IMR-90 (cell line): ENCODE data around the gene ADAMTSL1. TPM values are rescaled to one million over a fixed set of nuclear protein-coding genes. Genes with fewer than 3 reads are reported as not detected.
A peak's percentile ranks its signal among the peaks of the same experiment; 100 is the strongest.

Source experiments
- ATAC-seq: fragments of 200-7000 bp; cut with Tn5 transposase; 2 replicates; pipeline ENCODE4 v1.9.1; 2020; ENCODE audit warnings: low read depth, mild to moderate bottlenecking, moderate library complexity
- BruUV-seq: library from RNA; stranded (reverse); fragments of 400-500 nt; replicated peaks from 2 replicates; lab custom pipeline; 2021; lab: Mats Ljungman, UMichigan
- CTCF ChIA-PET: fragments of 300-600 bp; formaldehyde crosslinking; extraction: SDS; loops from one replicate; lab custom pipeline; 2021; ENCODE audit warnings: antibody characterized with exemption; lab: Yijun Ruan, JAX
- POLR2A ChIA-PET: fragments of 300-600 bp; sonication (Branson Sonifier 250); formaldehyde crosslinking; loops from one replicate; lab custom pipeline; 2022; ENCODE audit warnings: antibody characterized with exemption; ENCODE audit not compliant: unreplicated experiment; lab: Charles Lee
- DNase-seq: peaks from one replicate; pipeline ENCODE4 v3.0.0; 2013
- H2AFZ ChIP-seq: replicated peaks from 2 replicates; pipeline ENCODE3; 2013; ENCODE audit warnings: low read length, mild to moderate bottlenecking; ENCODE audit not compliant: poor library complexity
- H2AK5ac ChIP-seq: 2 replicates; pipeline ENCODE4 v1.6.1; 2013; ENCODE audit warnings: low read depth, low read length, inconsistent platforms
- H2AK9ac ChIP-seq: replicated peaks from 2 replicates; pipeline ENCODE3; 2013; ENCODE audit warnings: mild to moderate bottlenecking, low read depth, low read length, moderate library complexity; ENCODE audit not compliant: poor library complexity
- H2BK120ac ChIP-seq: 2 replicates; pipeline ENCODE4 v1.6.1; 2013; ENCODE audit warnings: low read depth, low read length, inconsistent platforms
- H2BK15ac ChIP-seq: 3 replicates; pipeline ENCODE4 v1.6.1; 2013; ENCODE audit warnings: low read depth, low read length, inconsistent platforms
- H2BK20ac ChIP-seq: 2 replicates; pipeline ENCODE4 v1.6.1; 2013; ENCODE audit warnings: low read depth, mild to moderate bottlenecking, inconsistent platforms, low read length, moderate library complexity
- H2BK5ac ChIP-seq: 2 replicates; pipeline ENCODE4 v1.6.1; 2013; ENCODE audit warnings: mild to moderate bottlenecking, low read depth, low read length, inconsistent platforms; ENCODE audit not compliant: poor library complexity, severe bottlenecking
- H3K14ac ChIP-seq: replicated peaks from 2 replicates; pipeline ENCODE4 v1.6.1; 2013; ENCODE audit warnings: low read depth, low read length, inconsistent platforms
- H3K18ac ChIP-seq: 2 replicates; pipeline ENCODE4 v1.6.1; 2013; ENCODE audit warnings: low read depth, low read length, control low read depth
- H3K23ac ChIP-seq: 2 replicates; pipeline ENCODE4 v1.6.1; 2013; ENCODE audit warnings: low read depth, low read length, inconsistent platforms
- H3K27ac ChIP-seq: 2 replicates; pipeline ENCODE4 v1.5.1; 2013; ENCODE audit warnings: mild to moderate bottlenecking, control low read depth, low read length; ENCODE audit not compliant: insufficient read depth
- H3K27me3 ChIP-seq: 2 replicates; pipeline ENCODE4 v1.6.1; 2013; ENCODE audit warnings: low read length; ENCODE audit not compliant: control insufficient read depth, insufficient read depth
- H3K36me3 ChIP-seq: 2 replicates; pipeline ENCODE4 v1.6.1; 2013; ENCODE audit warnings: low read length, mixed read lengths; ENCODE audit not compliant: control insufficient read depth, insufficient read depth
- H3K4ac ChIP-seq: 2 replicates; pipeline ENCODE4 v1.6.1; 2013; ENCODE audit warnings: low read depth, low read length, inconsistent platforms
- H3K4me1 ChIP-seq: 2 replicates; pipeline ENCODE4 v1.6.1; 2013; ENCODE audit warnings: low read length, mixed read lengths; ENCODE audit not compliant: control insufficient read depth, insufficient read depth
- H3K4me2 ChIP-seq: 2 replicates; pipeline ENCODE4 v1.6.1; 2013; ENCODE audit warnings: low read depth, mild to moderate bottlenecking, control low read depth, low read length, moderate library complexity
- H3K4me3 ChIP-seq: 2 replicates; pipeline ENCODE4 v1.5.1; 2013; ENCODE audit warnings: low read depth, mild to moderate bottlenecking, control low read depth, low read length, moderate library complexity; ENCODE audit not compliant: insufficient read depth
- H3K56ac ChIP-seq: 2 replicates; pipeline ENCODE4 v1.6.1; 2013; ENCODE audit warnings: low read length, inconsistent platforms; ENCODE audit not compliant: insufficient read depth; ENCODE audit errors: extremely low read depth
- H3K79me1 ChIP-seq, 2 experiments: 2 replicates each; pipeline ENCODE4 v1.6.1; 2013; ENCODE audit warnings: low read length in 2 of 2, inconsistent platforms in 1 of 2, low read depth in 1 of 2
- H3K9ac ChIP-seq: 2 replicates; pipeline ENCODE4 v1.6.1; 2013; ENCODE audit warnings: low read depth, low read length, control low read depth
- H3K9me1 ChIP-seq: 2 replicates; pipeline ENCODE4 v1.6.1; 2013; ENCODE audit warnings: low read length, inconsistent platforms; ENCODE audit not compliant: insufficient read depth
- H3K9me3 ChIP-seq: 2 replicates; pipeline ENCODE4 v1.6.1; 2013; ENCODE audit warnings: low read length; ENCODE audit not compliant: control insufficient read depth, insufficient read depth
- H4K20me1 ChIP-seq: 2 replicates; pipeline ENCODE4 v1.6.1; 2013; ENCODE audit warnings: low read length, inconsistent platforms; ENCODE audit not compliant: insufficient read depth
- H4K5ac ChIP-seq: 2 replicates; pipeline ENCODE4 v1.6.1; 2013; ENCODE audit warnings: mild to moderate bottlenecking, low read depth, low read length, control low read depth
- H4K8ac ChIP-seq, 2 experiments: 2 replicates each; pipeline ENCODE4 v1.6.1; 2013; ENCODE audit warnings: low read depth in 2 of 2, low read length in 2 of 2, control low read depth in 1 of 2, inconsistent platforms in 1 of 2
- H4K91ac ChIP-seq: 2 replicates; pipeline ENCODE4 v1.6.1; 2013; ENCODE audit warnings: low read depth, low read length, inconsistent platforms; ENCODE audit not compliant: insufficient read depth
- BHLHE40 ChIP-seq: fragments of 150-350 bp; IDR thresholded peaks from 2 replicates; pipeline ENCODE4 v1.6.1; 2016; ENCODE audit warnings: mild to moderate bottlenecking, low read depth, low read length
- CHD1 ChIP-seq: IDR thresholded peaks from 2 replicates; pipeline ENCODE4 v1.6.1; 2012; ENCODE audit warnings: low read depth, low read length, improper control_type of control experiment
- MAFK ChIP-seq: IDR thresholded peaks from 2 replicates; pipeline ENCODE4 v1.6.1; 2012; ENCODE audit warnings: low read depth, low read length, improper control_type of control experiment
- MAZ ChIP-seq: IDR thresholded peaks from 2 replicates; pipeline ENCODE4 v1.6.1; 2012; ENCODE audit warnings: low read depth, mild to moderate bottlenecking, low read length, improper control_type of control experiment, moderate library complexity, borderline replicate concordance
- POLR2A ChIP-seq: IDR thresholded peaks from 2 replicates; pipeline ENCODE4 v1.6.1; 2012; ENCODE audit warnings: mild to moderate bottlenecking, low read depth, low read length
- RAD21 ChIP-seq: IDR thresholded peaks from 2 replicates; pipeline ENCODE4 v1.6.1; 2012; ENCODE audit warnings: low read length, improper control_type of control experiment
- RFX5 ChIP-seq: IDR thresholded peaks from 2 replicates; pipeline ENCODE4 v1.8.0; 2012; ENCODE audit warnings: low read depth, mild to moderate bottlenecking, low read length, moderate library complexity
- SMC3 ChIP-seq: fragments of 150-350 bp; IDR thresholded peaks from 2 replicates; pipeline ENCODE4 v1.6.1; 2016; ENCODE audit warnings: low read depth, mild to moderate bottlenecking, antibody characterized with exemption, low read length, moderate library complexity
- WGBS, 2 experiments: methylation state at CpG; one replicate each; pipeline versions ENCODE4 v1.1.5 to v1.1.7; 2013; ENCODE audit warnings: missing lambda C conversion rate in 2 of 2; ENCODE audit not compliant: insufficient read length in 1 of 2; ENCODE audit errors: extremely low coverage in 2 of 2; 5-methylcytosine and 5-hydroxymethylcytosine counted together
- dilution Hi-C: fragments of 300-500 bp; cut with HindIII; formaldehyde crosslinking; loops from one replicate; pipeline ENCODE4 v1.14.3; 2018; ENCODE audit warnings: low sequenced_read_pairs; ENCODE audit not compliant: unreplicated experiment
- in situ Hi-C: fragments of 300-500 bp; cut with MboI; formaldehyde crosslinking; loops from 3 replicates; pipeline ENCODE4 v1.14.3; 2019; ENCODE audit warnings: low sequenced_read_pairs, inconsistent platforms, mixed read lengths
- intact Hi-C: fragments of 100-400 bp; cut with micrococcal nuclease; formaldehyde crosslinking; loops from 2 replicates; pipeline ENCODE4 v1.10.0; 2022
- polyA plus RNA-seq, 3 experiments: library from polyadenylated mRNA; depleted of rRNA; stranded (reverse); fragments of >200 nt; gene quantifications; 2 replicates each; pipeline ENCODE4 v1.2.3, GENCODE V29; 2012; ENCODE audit warnings: low replicate concordance in 1 of 3
- total RNA-seq: library from RNA; depleted of rRNA; stranded (reverse); fragments of >200 nt; gene quantifications from 2 replicates; pipeline ENCODE4 v1.2.3, GENCODE V29; 2012
- TF ChIP-seq, protein P1 (sequence below): fragments of 150-350 bp; IDR thresholded peaks from 2 replicates; pipeline ENCODE4 v1.6.1; 2016; ENCODE audit warnings: low read depth, mild to moderate bottlenecking, low read length, moderate library complexity, borderline replicate concordance
- TF ChIP-seq, protein P2 (sequence below): conservative IDR thresholded peaks from 2 replicates; pipeline ENCODE4 v1.5.1; 2012; ENCODE audit warnings: mild to moderate bottlenecking, low read depth, low read length, improper control_type of control experiment

Gene ADAMTSL1
- total and polyA plus RNA-seq, 2 of the 4 experiments (the other 2 are of a cell fraction): 38.2 to 62.2 TPM

DNA sequence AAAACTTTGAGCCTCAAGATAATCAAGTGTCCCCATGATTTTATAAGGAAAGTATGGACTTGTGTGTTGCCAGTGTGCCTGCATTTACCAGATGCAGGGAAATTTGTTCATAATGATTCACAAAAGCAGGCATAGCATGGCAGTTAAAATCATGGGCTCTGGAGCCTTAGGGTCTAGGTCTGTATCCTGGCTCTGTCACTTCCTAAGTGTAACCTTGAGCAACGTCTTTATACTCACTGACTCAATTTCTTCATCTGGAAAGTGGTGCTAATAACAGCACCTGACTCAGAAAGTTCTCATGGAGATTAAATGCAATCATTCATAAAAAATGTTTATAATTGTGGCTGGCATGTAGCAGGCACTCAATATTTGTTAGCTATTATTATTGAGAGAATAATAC, 324.2 kb downstream of the ADAMTSL1 start:
- H3K4me3 ChIP-seq: no peak overlapping the region
- H3K27ac ChIP-seq: no peak overlapping the region
- dilution Hi-C loops (no loop called here), intact Hi-C loops (no loop called here), in situ Hi-C loops (no loop called here)
- no TSS peak for BruUV-seq
- no peaks in the 10 kb centered on the region for H3K36me3 ChIP-seq
- no peaks in the 10 kb centered on the region for H3K9me1 ChIP-seq
- ChIA-PET CTCF (no interaction called here), POLR2A (no interaction called here)
- H4K8ac ChIP-seq: no peak overlapping the region
- H2BK120ac ChIP-seq: no peak overlapping the region
- no peak overlapping the region for H3K4me2 ChIP-seq
- H2BK15ac ChIP-seq: no peak overlapping the region
- H2AK5ac ChIP-seq: no peak overlapping the region
- no CpG with 5 or more reads among the region's 1 CpG for WGBS, 2 experiments
- H3K9me3 ChIP-seq: no peaks in the 10 kb centered on the region
- no peak overlapping the region for H4K91ac ChIP-seq
- no peak for ATAC-seq
- H3K27me3 ChIP-seq: no peaks in the 10 kb centered on the region
- peak; percentile 20 for DNase-seq
- TF ChIP-seq CHD1 (no peak), RAD21 (no peak), POLR2A (no peak), MAFK (no peak), RFX5 (no peak), BHLHE40 (no peak), SMC3 (no peak), MAZ (no peak)
- TF ChIP-seq, protein P1, sequence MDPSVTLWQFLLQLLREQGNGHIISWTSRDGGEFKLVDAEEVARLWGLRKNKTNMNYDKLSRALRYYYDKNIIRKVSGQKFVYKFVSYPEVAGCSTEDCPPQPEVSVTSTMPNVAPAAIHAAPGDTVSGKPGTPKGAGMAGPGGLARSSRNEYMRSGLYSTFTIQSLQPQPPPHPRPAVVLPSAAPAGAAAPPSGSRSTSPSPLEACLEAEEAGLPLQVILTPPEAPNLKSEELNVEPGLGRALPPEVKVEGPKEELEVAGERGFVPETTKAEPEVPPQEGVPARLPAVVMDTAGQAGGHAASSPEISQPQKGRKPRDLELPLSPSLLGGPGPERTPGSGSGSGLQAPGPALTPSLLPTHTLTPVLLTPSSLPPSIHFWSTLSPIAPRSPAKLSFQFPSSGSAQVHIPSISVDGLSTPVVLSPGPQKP: no peak
- TF ChIP-seq, protein P2, sequence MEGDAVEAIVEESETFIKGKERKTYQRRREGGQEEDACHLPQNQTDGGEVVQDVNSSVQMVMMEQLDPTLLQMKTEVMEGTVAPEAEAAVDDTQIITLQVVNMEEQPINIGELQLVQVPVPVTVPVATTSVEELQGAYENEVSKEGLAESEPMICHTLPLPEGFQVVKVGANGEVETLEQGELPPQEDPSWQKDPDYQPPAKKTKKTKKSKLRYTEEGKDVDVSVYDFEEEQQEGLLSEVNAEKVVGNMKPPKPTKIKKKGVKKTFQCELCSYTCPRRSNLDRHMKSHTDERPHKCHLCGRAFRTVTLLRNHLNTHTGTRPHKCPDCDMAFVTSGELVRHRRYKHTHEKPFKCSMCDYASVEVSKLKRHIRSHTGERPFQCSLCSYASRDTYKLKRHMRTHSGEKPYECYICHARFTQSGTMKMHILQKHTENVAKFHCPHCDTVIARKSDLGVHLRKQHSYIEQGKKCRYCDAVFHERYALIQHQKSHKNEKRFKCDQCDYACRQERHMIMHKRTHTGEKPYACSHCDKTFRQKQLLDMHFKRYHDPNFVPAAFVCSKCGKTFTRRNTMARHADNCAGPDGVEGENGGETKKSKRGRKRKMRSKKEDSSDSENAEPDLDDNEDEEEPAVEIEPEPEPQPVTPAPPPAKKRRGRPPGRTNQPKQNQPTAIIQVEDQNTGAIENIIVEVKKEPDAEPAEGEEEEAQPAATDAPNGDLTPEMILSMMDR: no peak
- no peak overlapping the region for H3K56ac ChIP-seq
- H3K4ac ChIP-seq: no peak overlapping the region
- H3K9ac ChIP-seq: no peak overlapping the region
- no peak overlapping the region for H3K18ac ChIP-seq
- H3K79me1 ChIP-seq: no peaks in the 10 kb centered on the region
- no peak overlapping the region for H2BK20ac ChIP-seq
- no peak overlapping the region for H3K23ac ChIP-seq
- H2AK9ac ChIP-seq: no peak overlapping the region
- no peaks in the 10 kb centered on the region; the same call in 1 of the 2 replicates for H3K4me1 ChIP-seq
- no peak overlapping the region for H2AFZ ChIP-seq
- H2BK5ac ChIP-seq: no peak overlapping the region
- no peaks in the 10 kb centered on the region for H4K20me1 ChIP-seq
- H4K5ac ChIP-seq: no peak overlapping the region
- no peak overlapping the region for H3K14ac ChIP-seq
